Fibroblast of lung (primary cell): Measurements from ENCODE around the gene SLC49A4.

ENCODE experiments used
- CTCF ChIP-seq, 2 donors: IDR thresholded peaks in 1 of 2; conservative IDR thresholded peaks in 1 of 2; 1 replicate in 1 of 2; 2 replicates in 1 of 2; pipeline ENCODE4 v1.5.1; 2011 to 2012; ENCODE audit warnings: low read length in 2 of 2, control low read depth in 1 of 2, inconsistent platforms in 1 of 2, low read depth in 1 of 2, mild to moderate bottlenecking in 1 of 2
- EZH2 ChIP-seq: IDR thresholded peaks from 2 replicates; pipeline ENCODE4 v1.5.1; 2012; ENCODE audit warnings: low read length, control low read depth, mild to moderate bottlenecking; ENCODE audit errors: missing control alignments

- TF ChIP-seq CTCF (conservative IDR thresholded peaks at IDR 0.05 in 1 of 2, IDR thresholded peaks at IDR 0.05 in 1 of 2; ENCODE audit: low read depth in 1 of 2, low read length in 2 of 2), result no peak
- no peak for TF ChIP-seq EZH2
Measured at GRCh38 chr3:122902326-122902725, 107.5 kb downstream of the SLC49A4 start.
